Cardiac fibroblast (primary cell): ENCODE measurements around the gene MAST2.

ENCODE experiments used
- DNase-seq, 2 donors: peaks; one replicate each; pipeline versions ENCODE4 v3.0.0 to v3.0.0-alpha.2; 2010; ENCODE audit warnings: low read depth in 2 of 2
- H3K4me3 ChIP-seq, 2 donors: replicated peaks in 1 of 2; 1 replicate in 1 of 2; 2 replicates in 1 of 2; pipeline ENCODE4 v1.5.1; 2011; ENCODE audit warnings: low read depth in 2 of 2, low read length in 2 of 2, mild to moderate bottlenecking in 2 of 2, moderate library complexity in 1 of 2
- CTCF ChIP-seq: IDR thresholded peaks from one replicate; pipeline ENCODE4 v1.5.1; 2011; ENCODE audit warnings: low read depth, mild to moderate bottlenecking, low read length, inconsistent platforms

The MAST2 gene

GRCh38 chr1:45908611-45909140 lies 105.3 kb downstream of the MAST2 start:
- no peak overlapping the region for H3K4me3 ChIP-seq
- no peak for TF ChIP-seq CTCF
- DNase-seq: no peak

- no peak overlapping the region for H3K4me3 ChIP-seq
- no peak for TF ChIP-seq CTCF
- no peak for DNase-seq
Observed at GRCh38 chr1:45911634-45912033, 108.2 kb downstream of the MAST2 start.

- DNase-seq: peak; percentile 90 to 96
- no peak overlapping the region for H3K4me3 ChIP-seq
- no peak for TF ChIP-seq CTCF
Observed at GRCh38 chr1:45913183-45913683, 109.8 kb downstream of the MAST2 start.

GRCh38 chr1:45913731-45914501 lies 110.5 kb downstream of the MAST2 start:
- no peak for TF ChIP-seq CTCF
- no peak overlapping the region for H3K4me3 ChIP-seq

GRCh38 chr1:45914836-45915235 lies 111.4 kb downstream of the MAST2 start:
- no peak overlapping the region for H3K4me3 ChIP-seq
- no peak for DNase-seq
- no peak for TF ChIP-seq CTCF

More at GRCh38 chr1:45913731-45914501, 110.5 kb downstream of the MAST2 start:
- peak in 1 of 2 donors; percentile 11 for DNase-seq

- no peak overlapping the region for H3K4me3 ChIP-seq
- no peak for DNase-seq
- TF ChIP-seq CTCF: no peak
Observed at GRCh38 chr1:45922374-45922773, 119.0 kb downstream of the MAST2 start.
